GM12874 (cell line): ENCODE data around the gene MRPL2.

Experiments
- CTCF ChIP-seq: IDR thresholded peaks from 2 replicates; pipeline ENCODE4 v1.5.1; 2011; ENCODE audit warnings: low read depth, mild to moderate bottlenecking, control low read depth, low read length, moderate library complexity; ENCODE audit not compliant: insufficient read depth

MRPL2 gene

GRCh38 chr6:43021270-43022047 is 37.8 kb downstream of the MRPL2 start, which contains the start of gene RRP36:
Gene RRP36 (plus strand): TSS chr6:43021623. CDS start chr6:43021655, 32 bp downstream.
- no peak for TF ChIP-seq CTCF

- TF ChIP-seq CTCF = no peak
Measured at GRCh38 chr6:43020847-43021246, 38.4 kb downstream of the MRPL2 start.

- no peak for TF ChIP-seq CTCF
Measured at GRCh38 chr6:43020052-43020705, 39.1 kb downstream of the MRPL2 start.

- no peak for TF ChIP-seq CTCF
Measured at GRCh38 chr6:43019152-43019551, 40.1 kb downstream of the MRPL2 start.

GRCh38 chr6:43016943-43017334 is 42.3 kb downstream of the MRPL2 start:
- TF ChIP-seq CTCF = no peak

GRCh38 chr6:43016176-43016942 is 42.9 kb downstream of the MRPL2 start:
- TF ChIP-seq CTCF = no peak

- TF ChIP-seq CTCF = no peak
Measured at GRCh38 chr6:43014434-43014909, 44.8 kb downstream of the MRPL2 start.
